HG02642 (cell line): Measurements from ENCODE around the gene MAPK12.

Experiments
- ATAC-seq: cut with Tn5 transposase; IDR thresholded peaks from one replicate; pipeline ENCODE4 v1.9.1; 2021; ENCODE audit warnings: mild to moderate bottlenecking; ENCODE audit not compliant: unreplicated experiment, poor library complexity

Gene MAPK12

GRCh38 chr22:50242406-50242949, 19.0 kb downstream of the MAPK12 start:
- ATAC-seq = no peak

GRCh38 chr22:50238755-50239154, 22.7 kb downstream of the MAPK12 start:
- no peak for ATAC-seq

GRCh38 chr22:50236731-50237409, 24.6 kb downstream of the MAPK12 start:
- ATAC-seq = no peak

- no peak for ATAC-seq
These were observed 28.3 kb downstream of the MAPK12 start for GRCh38 chr22:50233223-50233622.

- no peak for ATAC-seq
These were observed 28.9 kb downstream of the MAPK12 start for GRCh38 chr22:50232481-50233151.

- no peak for ATAC-seq
These were observed 32.1 kb downstream of the MAPK12 start for GRCh38 chr22:50229370-50229769.

GRCh38 chr22:50228366-50228765, 33.1 kb downstream of the MAPK12 start:
- no peak for ATAC-seq

GRCh38 chr22:50227579-50228215, 33.8 kb downstream of the MAPK12 start:
- no peak for ATAC-seq

- no peak for ATAC-seq
These were observed 34.7 kb downstream of the MAPK12 start for GRCh38 chr22:50226875-50227165.

- ATAC-seq = no peak
These were observed 35.2 kb downstream of the MAPK12 start for GRCh38 chr22:50226063-50226874.

GRCh38 chr22:50225200-50225969, 36.1 kb downstream of the MAPK12 start:
- no peak for ATAC-seq

GRCh38 chr22:50224071-50224470, 37.4 kb downstream of the MAPK12 start:
- ATAC-seq = no peak

GRCh38 chr22:50222508-50222907, 39.0 kb downstream of the MAPK12 start:
- no peak for ATAC-seq

GRCh38 chr22:50221410-50222300, 39.8 kb downstream of the MAPK12 start:
- ATAC-seq = no peak

GRCh38 chr22:50220603-50221409, 40.7 kb downstream of the MAPK12 start:
- no peak for ATAC-seq

GRCh38 chr22:50219800-50220602, 41.5 kb downstream of the MAPK12 start:
- no peak for ATAC-seq

GRCh38 chr22:50218996-50219727, 42.3 kb downstream of the MAPK12 start:
- ATAC-seq = no peak
